HG03469 (cell line): ENCODE measurements around the gene MYOM3.
"Not testable (repeated sequence)": the region's sequence is repeated elsewhere in the genome, so short reads cannot be mapped to it uniquely, and the experiment has no call there.

Experiments
- ATAC-seq: cut with Tn5 transposase; IDR thresholded peaks from one replicate; pipeline ENCODE4 v1.9.1; 2021; ENCODE audit warnings: mild to moderate bottlenecking, moderate library complexity, moderate number of reproducible peaks; ENCODE audit not compliant: unreplicated experiment

The MYOM3 gene

GRCh38 chr1:24008574-24009184 is 103.3 kb downstream of the MYOM3 start:
- not testable (repeated sequence) for ATAC-seq

DNA sequence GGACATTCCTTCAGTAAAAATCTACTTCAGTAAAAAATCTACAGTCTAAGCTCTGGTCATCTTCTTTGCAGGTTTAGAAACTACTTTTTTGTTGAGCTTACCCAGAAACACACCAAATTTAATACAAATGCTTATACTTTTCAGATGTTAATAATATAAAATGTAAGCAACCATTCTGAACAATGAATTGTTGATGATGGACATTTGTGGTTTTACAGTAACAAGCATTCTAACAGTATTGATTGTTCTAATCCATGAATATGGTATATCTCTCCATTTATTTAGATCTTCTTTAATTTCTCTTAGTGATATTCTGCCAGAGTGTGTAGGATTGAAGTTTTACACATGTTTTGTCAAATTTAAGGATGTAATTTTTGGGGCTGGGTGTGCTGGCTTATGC is 104.9 kb downstream of the MYOM3 start:
- no peak for ATAC-seq
